HG03175 (cell line): ENCODE data around the gene ARHGAP24.
"Not testable (repeated sequence)": the region's sequence is repeated elsewhere in the genome, so short reads cannot be mapped to it uniquely, and the experiment has no call there.

Experiments
- ATAC-seq: cut with Tn5 transposase; IDR thresholded peaks from one replicate; pipeline ENCODE4 v1.9.1; 2021; ENCODE audit warnings: mild to moderate bottlenecking, moderate library complexity; ENCODE audit not compliant: unreplicated experiment

The ARHGAP24 gene

GRCh38 chr4:85889314-85889713 lies 414.4 kb downstream of the ARHGAP24 start:
- peak; percentile 78 for ATAC-seq

- ATAC-seq: no peak
Measured at GRCh38 chr4:85895755-85896154, 420.8 kb downstream of the ARHGAP24 start.

GRCh38 chr4:85898231-85898630 lies 423.3 kb downstream of the ARHGAP24 start:
- no peak for ATAC-seq

- ATAC-seq: no peak
Measured at GRCh38 chr4:85901500-85901899, 426.6 kb downstream of the ARHGAP24 start.

GRCh38 chr4:85902647-85903046 lies 427.7 kb downstream of the ARHGAP24 start:
- not testable (repeated sequence) for ATAC-seq

GRCh38 chr4:85905761-85906160 lies 430.8 kb downstream of the ARHGAP24 start:
- no peak for ATAC-seq

- no peak for ATAC-seq
Measured at GRCh38 chr4:85907001-85907400, 432.1 kb downstream of the ARHGAP24 start.

- no peak for ATAC-seq
Measured at GRCh38 chr4:85909851-85910250, 434.9 kb downstream of the ARHGAP24 start.

- no peak for ATAC-seq
Measured at GRCh38 chr4:85910985-85911384, 436.0 kb downstream of the ARHGAP24 start.

- ATAC-seq: no peak
Measured at GRCh38 chr4:85913931-85914694, 439.2 kb downstream of the ARHGAP24 start.

GRCh38 chr4:85915570-85915969 lies 440.6 kb downstream of the ARHGAP24 start:
- not testable (repeated sequence) for ATAC-seq

GRCh38 chr4:85919200-85919887 lies 444.4 kb downstream of the ARHGAP24 start:
- ATAC-seq: no peak

- no peak for ATAC-seq
Measured at GRCh38 chr4:85925071-85925470, 450.1 kb downstream of the ARHGAP24 start.

- ATAC-seq: peak; percentile 80
Measured at GRCh38 chr4:85928775-85929591, 454.0 kb downstream of the ARHGAP24 start.

GRCh38 chr4:85929961-85930665 lies 455.2 kb downstream of the ARHGAP24 start:
- ATAC-seq: no peak

- no peak for ATAC-seq
Measured at GRCh38 chr4:85932500-85933290, 457.7 kb downstream of the ARHGAP24 start.

GRCh38 chr4:85933291-85933640 lies 458.3 kb downstream of the ARHGAP24 start:
- no peak for ATAC-seq

GRCh38 chr4:85937507-85937906 lies 462.6 kb downstream of the ARHGAP24 start:
- ATAC-seq: no peak

- no peak for ATAC-seq
Measured at GRCh38 chr4:85938062-85938461, 463.1 kb downstream of the ARHGAP24 start.

- no peak for ATAC-seq
Measured at GRCh38 chr4:85938902-85939301, 464.0 kb downstream of the ARHGAP24 start.
